ENCODE measurements around the gene MRPL46. TPM values are rescaled to one million over a fixed set of nuclear protein-coding genes. Genes with fewer than 3 reads are reported as not detected.

MRPL46 gene
- 18.6 and 24.7 TPM in 2 replicates for total RNA-seq

GRCh38 chr15:88467073-88467934, at the start of gene MRPL46, which contains the start of gene MRPS11:
Gene MRPL46, minus strand, starts transcription at chr15:88467388. Its CDS starts 11 bp downstream, at chr15:88467377.
Gene MRPS11, plus strand, starts transcription at chr15:88467708. Its CDS starts 10 bp downstream, at chr15:88467718.

Other genes with a start within 250 kb of the MRPL46 start
- gene NTRK3, start 210.6 kb downstream of the MRPL46 start, total RNA-seq = 0.26 TPM in 1 of 2 replicates, not detected in the other
- gene MRPS11, start 320 bp upstream of the MRPL46 start, total RNA-seq = 36.7 and 42.2 TPM in 2 replicates
- 5.3 and 10.7 TPM in 2 replicates for gene DET1, start 79.3 kb upstream of the MRPL46 start, total RNA-seq
- gene AEN, start 154.0 kb upstream of the MRPL46 start, total RNA-seq = 21.5 and 48.0 TPM in 2 replicates
- 3.9 and 7.4 TPM in 2 replicates for gene ISG20, start 171.6 kb upstream of the MRPL46 start, total RNA-seq

Measured in epithelial cell of alveolus of lung (primary cell).